Kidney (tissue), 14 donors: ENCODE measurements around the gene PCDH9. TPM values are rescaled to one million over a fixed set of nuclear protein-coding genes. Genes with fewer than 3 reads are reported as not detected.
A peak's percentile ranks its signal among the peaks of the same experiment; 100 is the strongest.

Source experiments
- DNase-seq, 5 donors: peaks; one replicate each; pipeline ENCODE4 v3.0.0-alpha.2; 2013 to 2020
- FAIRE-seq: peaks from 2 replicates; lab custom pipeline; 2012; peaks lifted over from hg19 to GRCh38; lab: Jason Lieb, UNC
- H3K27ac ChIP-seq, 2 donors: one replicate each; pipeline ENCODE4 v1.7.0; 2013; ENCODE audit warnings: low read depth in 2 of 2, low read length in 2 of 2, inconsistent platforms in 1 of 2
- H3K27me3 ChIP-seq: one replicate; pipeline ENCODE4 v1.7.1; 2013; ENCODE audit warnings: low read length, inconsistent platforms; ENCODE audit not compliant: control insufficient read depth, insufficient read depth
- H3K36me3 ChIP-seq, 3 donors: one replicate each; pipeline versions ENCODE4 v1.7.0 to v1.7.1; 2013; ENCODE audit warnings: low read length in 3 of 3, control low read depth in 1 of 3, inconsistent platforms in 1 of 3; ENCODE audit not compliant: insufficient read depth in 3 of 3, control insufficient read depth in 2 of 3
- H3K4me1 ChIP-seq, 3 donors: one replicate each; pipeline versions ENCODE4 v1.7.0 to v1.7.1; 2013; ENCODE audit warnings: low read length in 3 of 3, inconsistent platforms in 1 of 3, low read depth in 1 of 3; ENCODE audit not compliant: control insufficient read depth in 2 of 3, insufficient read depth in 2 of 3
- H3K4me3 ChIP-seq, 3 donors: one replicate each; pipeline versions ENCODE4 v1.7.0 to v1.8.1; 2013; ENCODE audit warnings: low read length in 3 of 3, control low read depth in 1 of 3, inconsistent platforms in 1 of 3
- H3K9ac ChIP-seq, 3 donors: one replicate each; pipeline versions ENCODE4 v1.7.0 to v1.7.1; 2013; ENCODE audit warnings: low read length in 3 of 3, control low read depth in 1 of 3, inconsistent platforms in 1 of 3
- H3K9me3 ChIP-seq, 3 donors: one replicate each; pipeline versions ENCODE4 v1.7.0 to v1.7.1; 2013; ENCODE audit warnings: low read length in 3 of 3, control low read depth in 1 of 3, inconsistent platforms in 1 of 3; ENCODE audit not compliant: control insufficient read depth in 2 of 3, insufficient read depth in 1 of 3
- CTCF ChIP-seq: IDR thresholded peaks from 3 replicates; pipeline ENCODE4 v1.5.1; 2012; ENCODE audit warnings: mild to moderate bottlenecking, moderate library complexity, borderline replicate concordance; ENCODE audit not compliant: insufficient read depth; ENCODE audit errors: extremely low read depth
- intact Hi-C: fragments of 100-400 bp; cut with DNase I; formaldehyde crosslinking; loops from one replicate; pipeline ENCODE4 v1.11.1; 2022
- polyA plus RNA-seq: library from polyadenylated mRNA; stranded (reverse); fragments of 350-450 nt; fragmentation: Illumina TruSeq; extraction: RNeasy Lipid Tissue Mini Kit (QIAGEN cat#74804); gene quantifications from one replicate; pipeline ENCODE4 v1.2.3, GENCODE V29; 2014; ENCODE audit warnings: low read depth, low replicate concordance; ENCODE audit not compliant: insufficient read depth
- total RNA-seq: library from RNA; stranded (reverse); fragmentation: NEBNext Ultra II Directional; extraction: Animal tissue kit (Norgen Biotek cat#: 25700); gene quantifications from one replicate; pipeline ENCODE4 v1.2.1, GENCODE V29; 2021
- donor health status: control.
- donor health status: control.
- donor health status: control.
- donor health status: control.
- donor health status: control.
- donor health status: DM: yes; HTN: yes; CAD: no.
- donor health status: Normal renal cell carcinoma (clear cell type).

The PCDH9 gene
- total and polyA plus RNA-seq, 2 donors from 2014 or later = 1.6 to 9.5 TPM

- H3K9ac ChIP-seq = no peak overlapping the region
- peak in 2 of 5 donors; percentile 41 to 45 for DNase-seq
- H3K4me1 ChIP-seq = peaks cover 0 to 5% (median 0%) of the 10 kb centered on the region in 3 donors
- no peaks in the 10 kb centered on the region for H3K36me3 ChIP-seq
- FAIRE-seq = no peak
- TF ChIP-seq CTCF = no peak
- no peaks in the 10 kb centered on the region for H3K27me3 ChIP-seq
- intact Hi-C loops = no loop called here
- H3K27ac ChIP-seq = no peak overlapping the region
- no peaks in the 10 kb centered on the region for H3K9me3 ChIP-seq
- H3K4me3 ChIP-seq = no peak overlapping the region
These were observed 824.0 kb downstream of the PCDH9 start for GRCh38 chr13:66405908-66406802.

- no peak for TF ChIP-seq CTCF
- FAIRE-seq = peak; percentile 3
These were observed 827.6 kb downstream of the PCDH9 start for GRCh38 chr13:66402546-66402945.

GRCh38 chr13:66402066-66402465 is 828.1 kb downstream of the PCDH9 start:
- peaks cover 0 to 5% (median 0%) of the 10 kb centered on the region in 3 donors for H3K4me1 ChIP-seq
- no peaks in the 10 kb centered on the region for H3K27me3 ChIP-seq
- no peak overlapping the region for H3K27ac ChIP-seq
- intact Hi-C loops = no loop called here
- TF ChIP-seq CTCF = no peak
- no peak overlapping the region for H3K9ac ChIP-seq
- H3K9me3 ChIP-seq = no peaks in the 10 kb centered on the region
- no peaks in the 10 kb centered on the region for H3K36me3 ChIP-seq
- DNase-seq (no peak), FAIRE-seq (no peak)
- H3K4me3 ChIP-seq = no peak overlapping the region

More at GRCh38 chr13:66402546-66402945, 827.6 kb downstream of the PCDH9 start:
- intact Hi-C loops = no loop called here
- Histone ChIP-seq H3K27me3 (no peaks in the 10 kb centered on the region), H3K9ac (no peak overlapping the region), H3K4me3 (no peak overlapping the region), H3K36me3 (no peaks in the 10 kb centered on the region), H3K27ac (no peak overlapping the region), H3K4me1 (peaks cover 0 to 5% (median 0%) of the 10 kb centered on the region in 3 donors), H3K9me3 (no peaks in the 10 kb centered on the region)
- no peak for DNase-seq
